B cell (primary cell): ENCODE measurements around the gene MINAR1. TPM values are rescaled to one million over a fixed set of nuclear protein-coding genes. Genes with fewer than 3 reads are reported as not detected.

Experiments
- ATAC-seq: fragments of 200-7000 bp; cut with Tn5 transposase; one replicate; pipeline ENCODE4 v1.10.0; 2021; ENCODE audit warnings: low read depth, mild to moderate bottlenecking, moderate number of reproducible peaks, moderate library complexity
- CTCF ChIA-PET: fragments of 350-600 bp; sonication (Branson Sonifier 250); formaldehyde crosslinking; loops from one replicate; lab custom pipeline; 2021; ENCODE audit warnings: antibody characterized with exemption, inconsistent platforms; lab: Charles Lee
- POLR2A ChIA-PET: fragments of 350-600 bp; sonication (Branson Sonifier 250); formaldehyde crosslinking; loops from one replicate; lab custom pipeline; 2021; ENCODE audit warnings: antibody characterized with exemption; lab: Charles Lee
- DNase-seq: peaks from one replicate; pipeline ENCODE4 v3.0.0; 2013
- H2AFZ ChIP-seq: 2 replicates; pipeline ENCODE4 v1.6.1; 2012; ENCODE audit warnings: mild to moderate bottlenecking, low read depth, low read length; ENCODE audit not compliant: insufficient read depth, poor library complexity, severe bottlenecking
- H3K27ac ChIP-seq, 2 donors: 1 replicate in 1 of 2; 2 replicates in 1 of 2; pipeline ENCODE4 v1.5.1; 2012 to 2013; ENCODE audit warnings: low read length in 2 of 2, mild to moderate bottlenecking in 2 of 2, moderate library complexity in 1 of 2
- H3K27me3 ChIP-seq, 4 experiments: fragments of 200-600 bp in 1 of 4; sonication (generic) in 1 of 4; replicated peaks in 1 of 4; 1 replicate in 2 of 4; 2 replicates in 2 of 4; pipeline versions ENCODE4 v1.6.1 to v1.7.0; 2013 to 2016; ENCODE audit warnings: low read length in 3 of 4, mild to moderate bottlenecking in 2 of 4, mixed read lengths in 1 of 4, moderate library complexity in 1 of 4; ENCODE audit not compliant: insufficient read depth in 4 of 4, control insufficient read depth in 3 of 4; ENCODE audit errors: control extremely low read depth in 1 of 4
- H3K36me3 ChIP-seq, 2 experiments: replicated peaks in 1 of 2; 1 replicate in 1 of 2; 2 replicates in 1 of 2; pipeline versions ENCODE4 v1.6.1 to v1.7.1; 2013; ENCODE audit warnings: low read length in 1 of 2; ENCODE audit not compliant: insufficient read depth in 2 of 2, control insufficient read depth in 1 of 2; ENCODE audit errors: control extremely low read depth in 1 of 2, extremely low read depth in 1 of 2
- H3K4me1 ChIP-seq, 2 donors: fragments of 200-600 bp in 1 of 2; sonication (generic) in 1 of 2; 1 replicate in 1 of 2; 2 replicates in 1 of 2; pipeline versions ENCODE4 v1.5.1 to v1.6.1; 2013 to 2017; ENCODE audit warnings: low read length in 2 of 2; ENCODE audit not compliant: control insufficient read depth in 2 of 2, insufficient read depth in 2 of 2
- H3K4me2 ChIP-seq: replicated peaks from 2 replicates; pipeline ENCODE3; 2012; ENCODE audit warnings: mild to moderate bottlenecking, low read depth, low read length; ENCODE audit not compliant: poor library complexity, severe bottlenecking
- H3K4me3 ChIP-seq, 5 experiments: fragments of 200-600 bp in 1 of 5; sonication (generic) in 1 of 5; 1 replicate in 3 of 5; 2 replicates in 2 of 5; pipeline versions ENCODE4 v1.5.1 to v1.7.0; 2011 to 2016; ENCODE audit warnings: low read length in 4 of 5, mild to moderate bottlenecking in 4 of 5, low read depth in 2 of 5, control low read depth in 1 of 5, moderate library complexity in 1 of 5; ENCODE audit not compliant: insufficient read depth in 1 of 5; ENCODE audit errors: control extremely low read depth in 1 of 5, extremely low read depth in 1 of 5
- H3K79me2 ChIP-seq: fragments of 200-600 bp; sonication (generic); one replicate; pipeline ENCODE4 v1.6.0; 2016; ENCODE audit warnings: low read length; ENCODE audit not compliant: control insufficient read depth, insufficient read depth
- H3K9ac ChIP-seq: fragments of 200-600 bp; sonication (generic); 2 replicates; pipeline ENCODE4 v1.6.1; 2017; ENCODE audit warnings: mild to moderate bottlenecking, low read length, moderate library complexity
- H3K9me3 ChIP-seq, 3 donors: one replicate each; pipeline versions ENCODE4 v1.6.1 to v1.7.1; 2013; ENCODE audit warnings: low read length in 2 of 3; ENCODE audit not compliant: control insufficient read depth in 2 of 3, insufficient read depth in 1 of 3; ENCODE audit errors: control extremely low read depth in 1 of 3
- H4K20me1 ChIP-seq: 2 replicates; pipeline ENCODE4 v1.6.0; 2012; ENCODE audit warnings: mild to moderate bottlenecking, low read length; ENCODE audit not compliant: insufficient read depth, control insufficient read depth, poor library complexity, severe bottlenecking
- H3K27ac Mint-ChIP-seq: one replicate; pipeline ENCODE4 v1.8.0; 2021; ENCODE audit warnings: mixed read lengths
- H3K27me3 Mint-ChIP-seq: one replicate; pipeline ENCODE4 v1.8.0; 2021; ENCODE audit warnings: mixed read lengths
- H3K4me1 Mint-ChIP-seq: one replicate; pipeline ENCODE4 v1.8.0; 2021; ENCODE audit warnings: mixed read lengths
- H3K4me3 Mint-ChIP-seq: one replicate; pipeline ENCODE4 v1.8.0; 2021; ENCODE audit warnings: mixed read lengths
- H3K9me3 Mint-ChIP-seq: one replicate; pipeline ENCODE4 v1.8.0; 2022; ENCODE audit warnings: mixed read lengths; ENCODE audit not compliant: insufficient read depth
- EZH2 ChIP-seq: IDR thresholded peaks from 2 replicates; pipeline ENCODE4 v1.6.1; 2012; ENCODE audit warnings: borderline replicate concordance, low read depth, mild to moderate bottlenecking, moderate library complexity, low read length; ENCODE audit not compliant: insufficient read depth, poor library complexity, severe bottlenecking
- WGBS: methylation state at CpG from one replicate; pipeline ENCODE4 v1.1.5; 2013; ENCODE audit warnings: missing lambda C conversion rate; ENCODE audit not compliant: insufficient coverage; 5-methylcytosine and 5-hydroxymethylcytosine counted together
- intact Hi-C: fragments of 100-400 bp; cut with micrococcal nuclease; formaldehyde crosslinking; loops from one replicate; pipeline ENCODE4 v1.10.0; 2022
- polyA plus RNA-seq: library from polyadenylated mRNA; depleted of rRNA; stranded (reverse); fragments of >200 nt; gene quantifications from 2 replicates; pipeline ENCODE4 v1.2.3, GENCODE V29; 2012
- total RNA-seq, 2 donors: library from RNA; stranded (reverse); fragments of 120-200 nt in 1 of 2; gene quantifications; 1 replicate in 1 of 2; 2 replicates in 1 of 2; pipeline versions ENCODE4 v1.2.3 to v1.2.4, GENCODE V29; 2013 to 2022
- TF ChIP-seq, protein P1 (sequence below): fragments of 200-600 bp; IDR thresholded peaks from one replicate; pipeline ENCODE4 v1.8.0; 2022; ENCODE audit warnings: antibody characterized with exemption, mild to moderate bottlenecking

The MINAR1 gene
- total and polyA plus RNA-seq, 2 donors (not counting 1 experiment from before 2014, with no cell fraction given), result 0.16 to 0.27 TPM

DNA sequence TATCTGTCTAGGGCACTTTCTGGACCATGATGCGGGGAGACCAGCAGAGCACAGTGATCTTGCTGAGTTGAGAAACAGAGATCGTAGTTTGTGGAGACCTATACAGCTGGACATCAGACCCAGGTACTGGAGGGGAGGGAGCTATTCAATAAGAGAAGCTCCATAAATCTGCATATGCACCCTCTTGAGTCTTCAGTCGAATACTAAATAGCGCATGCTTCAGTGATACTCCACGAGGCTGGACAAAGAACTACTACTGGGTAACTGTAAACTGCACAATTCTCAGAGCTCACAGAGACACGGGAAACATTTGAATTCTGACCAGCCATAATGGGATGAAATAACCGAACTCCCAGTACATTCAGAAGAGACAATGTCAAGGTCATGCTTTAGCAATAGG lies 49.7 kb downstream of the MINAR1 start:
- intact Hi-C loops, result no loop called here
- Histone ChIP-seq H2AFZ (no peak overlapping the region), H3K9me3 (no peaks in the 10 kb centered on the region), H3K9ac (no peak overlapping the region), H3K4me3 (no peak overlapping the region), H3K4me2 (no peak overlapping the region), H3K27ac (no peak overlapping the region), H3K79me2 (no peaks in the 10 kb centered on the region), H3K27me3 (no peaks in the 10 kb centered on the region), H3K4me1 (no peaks in the 10 kb centered on the region), H3K36me3 (no peaks in the 10 kb centered on the region), H4K20me1 (no peaks in the 10 kb centered on the region)
- Mint-ChIP-seq H3K27ac (no peak overlapping the region), H3K4me1 (no peaks in the 10 kb centered on the region), H3K4me3 (no peak overlapping the region), H3K9me3 (no peaks in the 10 kb centered on the region), H3K27me3 (no peaks in the 10 kb centered on the region)
- ChIA-PET POLR2A (no interaction called here), CTCF (no interaction called here)
- ATAC-seq (no peak), DNase-seq (no peak)
- TF ChIP-seq EZH2, result no peak
- TF ChIP-seq, protein P1, sequence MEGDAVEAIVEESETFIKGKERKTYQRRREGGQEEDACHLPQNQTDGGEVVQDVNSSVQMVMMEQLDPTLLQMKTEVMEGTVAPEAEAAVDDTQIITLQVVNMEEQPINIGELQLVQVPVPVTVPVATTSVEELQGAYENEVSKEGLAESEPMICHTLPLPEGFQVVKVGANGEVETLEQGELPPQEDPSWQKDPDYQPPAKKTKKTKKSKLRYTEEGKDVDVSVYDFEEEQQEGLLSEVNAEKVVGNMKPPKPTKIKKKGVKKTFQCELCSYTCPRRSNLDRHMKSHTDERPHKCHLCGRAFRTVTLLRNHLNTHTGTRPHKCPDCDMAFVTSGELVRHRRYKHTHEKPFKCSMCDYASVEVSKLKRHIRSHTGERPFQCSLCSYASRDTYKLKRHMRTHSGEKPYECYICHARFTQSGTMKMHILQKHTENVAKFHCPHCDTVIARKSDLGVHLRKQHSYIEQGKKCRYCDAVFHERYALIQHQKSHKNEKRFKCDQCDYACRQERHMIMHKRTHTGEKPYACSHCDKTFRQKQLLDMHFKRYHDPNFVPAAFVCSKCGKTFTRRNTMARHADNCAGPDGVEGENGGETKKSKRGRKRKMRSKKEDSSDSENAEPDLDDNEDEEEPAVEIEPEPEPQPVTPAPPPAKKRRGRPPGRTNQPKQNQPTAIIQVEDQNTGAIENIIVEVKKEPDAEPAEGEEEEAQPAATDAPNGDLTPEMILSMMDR, result no peak
- 92% methylated on average over 6 of the region's 7 CpGs for WGBS

Other genes starting within 250 kb of the MINAR1 start
- gene ANKRD34C, start 149.6 kb upstream of the MINAR1 start, total RNA-seq, result not detected in 2 replicates
- gene ANKRD34C, start 149.6 kb upstream of the MINAR1 start, polyA plus RNA-seq, result not detected in 2 replicates
- gene TMED3, start 121.2 kb upstream of the MINAR1 start, total RNA-seq, result 20.7 and 22.3 TPM in 2 replicates
- 23.5 and 32.5 TPM in 2 replicates for gene TMED3, start 121.2 kb upstream of the MINAR1 start, polyA plus RNA-seq